NAMALWA (cell line): ENCODE measurements around the gene LRRK2.
"Not testable (repeated sequence)": the region's sequence is repeated elsewhere in the genome, so short reads cannot be mapped to it uniquely, and the experiment has no call there.

Experiments used
- DNase-seq: peaks from one replicate; pipeline ENCODE4 v3.0.0-alpha.2; 2015; ENCODE audit warnings: low spot score

Gene LRRK2

GRCh38 chr12:40315375-40315774 is 90.6 kb downstream of the LRRK2 start:
- DNase-seq: no peak

GRCh38 chr12:40324261-40324660 is 99.5 kb downstream of the LRRK2 start:
- DNase-seq: no peak

GRCh38 chr12:40325349-40325960 is 100.7 kb downstream of the LRRK2 start:
- DNase-seq: peak; percentile 77

GRCh38 chr12:40327535-40327934 is 102.7 kb downstream of the LRRK2 start:
- no peak for DNase-seq

GRCh38 chr12:40330180-40330579 is 105.4 kb downstream of the LRRK2 start:
- no peak for DNase-seq

- DNase-seq: no peak
Measured at GRCh38 chr12:40331886-40332285, 107.1 kb downstream of the LRRK2 start.

GRCh38 chr12:40335991-40336390 is 111.2 kb downstream of the LRRK2 start:
- no peak for DNase-seq

- DNase-seq: peak; percentile 58
Measured at GRCh38 chr12:40336573-40337199, 111.9 kb downstream of the LRRK2 start.

GRCh38 chr12:40338071-40338470 is 113.3 kb downstream of the LRRK2 start:
- no peak for DNase-seq

- DNase-seq: no peak
Measured at GRCh38 chr12:40338621-40339020, 113.8 kb downstream of the LRRK2 start.

- no peak for DNase-seq
Measured at GRCh38 chr12:40342010-40342409, 117.2 kb downstream of the LRRK2 start.

- no peak for DNase-seq
Measured at GRCh38 chr12:40343124-40343523, 118.3 kb downstream of the LRRK2 start.

GRCh38 chr12:40344312-40344711 is 119.5 kb downstream of the LRRK2 start:
- no peak for DNase-seq

- DNase-seq: no peak
Measured at GRCh38 chr12:40351976-40352375, 127.2 kb downstream of the LRRK2 start.

- DNase-seq: peak; percentile 37
Measured at GRCh38 chr12:40375076-40375475, 150.3 kb downstream of the LRRK2 start.

- DNase-seq: peak; percentile 9
Measured at GRCh38 chr12:40376533-40377267, 151.9 kb downstream of the LRRK2 start.

GRCh38 chr12:40378691-40379090 is 153.9 kb downstream of the LRRK2 start:
- DNase-seq: no peak

- DNase-seq: peak; percentile 14
Measured at GRCh38 chr12:40382217-40382616, 157.4 kb downstream of the LRRK2 start.

- not testable (repeated sequence) for DNase-seq
Measured at GRCh38 chr12:40387279-40387678, 162.5 kb downstream of the LRRK2 start.

- no peak for DNase-seq
Measured at GRCh38 chr12:40390980-40391379, 166.2 kb downstream of the LRRK2 start.

GRCh38 chr12:40393026-40393425 is 168.2 kb downstream of the LRRK2 start:
- DNase-seq: no peak

- no peak for DNase-seq
Measured at GRCh38 chr12:40399656-40400055, 174.9 kb downstream of the LRRK2 start.

- DNase-seq: no peak
Measured at GRCh38 chr12:40405419-40405818, 180.6 kb downstream of the LRRK2 start.
